ENCODE results near the gene ETV7.
"Not testable (repeated sequence)": the region's sequence is repeated elsewhere in the genome, so short reads cannot be mapped to it uniquely, and the experiment has no call there.

The ETV7 gene

DNA sequence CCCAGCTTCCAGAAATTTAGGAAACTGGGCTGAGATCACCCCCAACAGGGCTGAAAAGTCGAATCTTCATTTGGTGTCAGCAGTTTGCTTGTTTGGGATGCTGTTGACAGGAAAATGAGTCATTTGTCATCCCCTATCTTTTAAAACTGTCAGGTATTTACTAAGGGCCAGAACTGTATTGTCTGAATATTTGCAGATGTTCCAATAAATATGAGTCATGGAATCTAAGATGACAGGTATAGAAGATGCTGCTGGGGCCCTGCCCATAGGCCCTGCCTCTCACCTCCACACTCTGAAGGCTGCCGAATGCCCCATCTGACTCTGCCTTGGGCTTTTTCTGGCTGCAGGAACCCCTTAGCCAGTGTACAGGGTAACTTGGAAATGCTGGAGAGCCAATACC, 3.9 kb downstream of the ETV7 start:
- DNase-seq (ENCODE audit: low read depth) = no peak

DNA sequence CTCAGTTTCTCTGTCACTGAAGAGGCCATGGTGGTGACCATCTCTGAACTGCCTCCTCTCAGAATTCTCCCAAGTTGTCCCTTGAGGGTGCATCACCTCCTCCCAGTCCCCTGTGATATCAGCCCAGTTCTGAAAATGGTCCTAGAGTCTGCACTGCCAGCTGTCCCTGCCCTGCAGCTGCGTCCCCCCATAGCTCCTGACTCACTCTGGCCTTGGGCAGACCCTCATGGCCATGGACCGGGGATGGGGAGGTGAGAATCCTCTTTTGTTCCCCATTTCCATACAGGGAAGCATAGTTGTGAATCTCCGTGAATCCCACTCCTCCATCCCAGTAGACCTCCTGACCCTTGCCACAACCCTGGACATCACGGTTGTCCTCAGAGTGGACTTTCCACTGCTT, 4.5 kb downstream of the ETV7 start:
- DNase-seq (ENCODE audit: low read depth) = no peak

DNA sequence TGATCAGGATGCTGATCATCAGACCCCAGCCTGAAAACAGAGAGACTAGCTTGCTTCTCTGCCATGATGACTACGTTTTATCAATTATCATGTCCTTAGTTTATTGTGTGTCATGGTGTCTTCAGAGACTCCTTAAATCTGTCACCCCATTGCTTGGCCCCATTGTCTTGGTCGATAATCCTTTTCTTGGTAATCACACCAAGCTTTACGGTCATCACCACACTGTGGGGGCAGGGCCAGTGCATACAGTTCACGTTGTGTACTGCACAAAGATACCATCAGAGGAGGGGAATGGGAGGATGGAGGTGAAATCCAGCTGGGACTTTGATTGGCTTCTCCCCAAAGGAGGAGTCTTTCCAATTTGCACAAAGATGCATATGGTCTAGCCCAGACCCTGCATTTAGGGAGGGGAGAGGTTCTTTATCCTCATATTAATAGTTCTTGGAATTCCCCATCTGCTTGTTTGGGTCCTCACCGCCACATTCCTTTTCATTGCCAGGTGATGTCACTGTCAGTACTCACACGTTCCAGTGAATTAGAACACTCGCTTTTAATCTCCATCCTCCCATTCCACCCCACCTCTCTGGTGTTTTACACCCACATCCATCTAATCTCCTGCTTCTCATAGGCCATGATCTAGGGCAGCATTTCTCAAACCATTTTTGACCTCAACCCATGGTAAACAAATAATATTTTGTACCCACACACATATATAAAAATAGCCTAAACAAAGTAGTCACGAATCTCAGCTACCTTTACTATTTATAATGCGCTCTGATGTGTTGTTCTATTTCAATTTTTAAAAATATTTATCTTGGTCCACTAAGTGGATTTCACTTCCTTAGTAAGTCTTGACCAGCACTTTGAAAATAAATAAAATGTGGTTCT, 5.7 kb downstream of the ETV7 start:
- no peak for DNase-seq (ENCODE audit: low read depth)

DNA sequence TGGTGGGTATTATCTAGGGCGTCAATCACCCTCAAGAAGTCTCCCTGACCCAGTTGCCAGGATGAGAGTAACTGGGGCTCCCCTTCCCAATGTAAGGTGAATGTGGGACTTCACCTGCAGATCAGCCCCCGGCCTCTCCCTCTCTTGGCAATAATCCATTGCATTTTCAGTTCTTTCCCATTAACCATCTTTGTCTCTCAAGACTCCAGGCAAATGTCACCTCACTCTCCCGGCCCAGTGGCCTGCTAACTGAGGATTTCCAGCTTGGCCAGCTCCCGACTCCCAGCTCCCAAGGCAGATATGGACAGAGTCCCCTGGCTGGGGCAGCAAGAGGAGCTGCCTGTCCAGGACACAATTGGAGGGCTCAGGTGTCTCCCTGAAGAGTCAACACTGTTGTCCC, 7.3 kb downstream of the ETV7 start:
- DNase-seq (ENCODE audit: low read depth) = no peak

DNA sequence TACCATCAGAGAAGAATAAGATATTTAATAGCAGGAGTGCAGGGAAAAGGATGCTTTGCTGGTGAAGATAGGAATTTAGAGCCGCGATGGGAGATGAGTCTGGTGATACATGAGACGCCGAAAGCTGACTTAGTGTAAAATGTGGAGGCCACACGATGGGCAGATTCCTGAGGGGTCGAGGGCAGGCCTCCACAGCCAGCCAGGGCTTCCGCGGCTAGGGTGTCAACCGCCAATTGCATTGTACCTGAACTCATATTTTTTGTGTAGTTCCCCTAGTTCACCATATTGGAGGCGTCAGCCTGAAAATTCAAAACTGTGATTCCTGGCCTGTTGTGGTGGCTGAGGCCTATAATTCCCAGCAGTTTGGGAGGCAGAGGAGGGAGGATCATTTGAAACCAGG, 8.5 kb downstream of the ETV7 start:
- DNase-seq (ENCODE audit: low read depth) = no peak

DNA sequence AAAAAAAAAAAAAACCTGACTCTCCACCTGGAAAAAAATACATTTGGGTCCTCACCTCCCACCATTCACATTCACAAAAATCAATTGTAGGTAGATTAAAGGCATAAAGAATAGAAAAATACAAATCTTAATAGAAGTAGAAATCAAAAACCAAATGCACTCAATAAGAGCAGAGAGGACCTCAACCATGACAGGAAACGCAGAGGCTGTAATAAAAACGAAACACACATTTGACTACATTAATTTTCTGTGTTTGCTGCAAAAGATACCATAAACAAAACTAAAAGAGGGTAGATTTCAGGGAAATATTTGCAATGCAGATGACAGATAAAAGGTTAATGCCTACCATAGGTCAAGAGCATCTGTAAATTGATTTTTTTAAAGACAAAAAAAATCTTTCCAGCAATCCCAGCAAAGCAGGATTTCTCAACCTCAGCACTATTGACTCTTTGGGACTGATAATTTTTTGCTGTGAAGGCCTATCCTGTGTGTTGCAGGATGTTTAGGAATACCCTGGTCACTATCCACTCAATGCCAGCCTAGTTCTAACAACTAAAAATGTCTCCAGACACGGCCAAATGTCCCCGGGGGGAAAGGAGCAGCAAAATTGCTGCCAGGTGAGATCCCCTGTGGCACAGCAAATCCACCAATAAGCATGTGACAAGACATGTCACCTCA, 9.1 kb downstream of the ETV7 start:
- no peak for DNase-seq (ENCODE audit: low read depth)

DNA sequence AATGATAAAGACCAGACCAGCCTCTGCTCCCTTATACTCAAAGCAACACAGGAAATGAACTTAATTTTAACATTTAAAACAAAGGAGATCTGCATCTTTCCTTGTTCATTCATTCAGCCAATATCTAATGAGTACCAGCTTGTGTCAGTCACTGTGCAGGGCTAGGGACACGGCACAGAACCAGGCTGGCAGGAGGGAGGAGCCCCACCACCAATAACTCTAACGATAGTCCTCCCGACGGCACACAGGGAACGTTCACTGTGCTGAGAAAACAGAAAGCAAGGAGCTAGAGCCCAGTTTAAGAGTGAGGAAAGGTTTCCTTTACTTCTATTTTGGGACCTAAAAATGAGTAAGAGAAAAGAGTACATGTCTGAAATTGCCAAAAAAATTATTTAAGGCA, 9.9 kb downstream of the ETV7 start:
- DNase-seq (ENCODE audit: low read depth) = no peak

DNA sequence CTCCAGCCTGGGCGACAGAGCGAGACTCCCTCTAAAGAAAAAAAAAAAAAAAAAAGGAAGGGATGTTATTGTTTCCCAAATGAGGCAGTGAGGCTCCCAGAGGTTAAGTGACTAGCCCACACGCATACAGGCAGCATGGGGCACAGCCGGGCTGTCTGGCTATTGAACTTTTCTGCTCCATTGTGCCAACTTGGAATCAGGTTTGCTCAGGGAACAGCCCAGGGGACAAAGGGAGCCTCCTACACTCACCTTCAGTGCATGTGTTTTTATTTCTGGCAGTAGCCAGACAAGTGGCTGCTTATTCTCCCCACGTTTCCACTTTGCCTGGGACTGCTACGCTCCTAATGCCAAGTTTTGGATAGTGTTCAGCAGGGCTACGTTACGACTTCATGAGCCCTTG, 10.7 kb downstream of the ETV7 start:
- DNase-seq (ENCODE audit: low read depth) = no peak

DNA sequence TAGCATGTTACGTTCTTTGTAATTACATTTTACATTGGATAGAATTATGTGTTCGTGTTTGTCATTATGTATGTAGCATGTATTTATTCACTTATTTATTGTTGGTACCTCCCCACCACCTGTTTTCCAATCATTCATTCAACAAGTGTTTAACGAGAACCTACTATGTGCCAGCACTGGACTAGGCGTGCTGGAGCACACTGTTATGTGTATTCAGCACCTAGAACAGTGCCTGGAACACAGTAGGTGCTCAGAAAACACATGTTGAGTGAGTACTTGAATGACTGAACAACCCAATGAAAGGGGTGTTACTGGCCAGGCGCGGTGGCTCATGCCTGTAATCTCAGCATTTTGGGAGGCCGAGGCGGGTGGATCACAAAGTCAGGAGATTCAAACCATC, 11.3 kb downstream of the ETV7 start:
- no peak for DNase-seq (ENCODE audit: low read depth)

DNA sequence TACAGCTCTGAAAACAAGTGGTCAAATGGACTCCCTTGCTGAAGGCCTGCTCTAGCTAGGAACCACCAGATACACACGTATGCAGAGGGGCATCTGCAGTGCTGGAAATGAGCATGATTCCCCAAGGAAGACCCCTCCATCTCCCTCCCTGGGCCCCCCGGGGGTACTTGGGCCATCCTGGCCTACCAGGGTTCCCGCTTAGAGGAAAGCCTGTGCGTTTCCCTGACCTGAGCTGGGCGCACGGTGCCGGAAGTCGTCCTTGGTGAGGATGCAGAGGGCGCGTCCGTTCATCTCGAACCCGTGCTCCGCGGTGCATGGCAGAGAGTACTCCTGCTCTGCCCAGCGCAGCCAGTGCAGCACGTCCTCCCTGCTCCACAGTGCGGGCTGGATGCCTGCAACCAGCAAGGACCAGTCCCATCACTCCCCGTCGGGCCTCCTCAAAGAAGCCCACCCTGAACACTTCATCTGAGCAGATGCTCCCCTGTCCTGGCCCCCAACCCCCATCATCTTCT, 11.8 kb downstream of the ETV7 start:
- no peak for DNase-seq (ENCODE audit: low read depth)

DNA sequence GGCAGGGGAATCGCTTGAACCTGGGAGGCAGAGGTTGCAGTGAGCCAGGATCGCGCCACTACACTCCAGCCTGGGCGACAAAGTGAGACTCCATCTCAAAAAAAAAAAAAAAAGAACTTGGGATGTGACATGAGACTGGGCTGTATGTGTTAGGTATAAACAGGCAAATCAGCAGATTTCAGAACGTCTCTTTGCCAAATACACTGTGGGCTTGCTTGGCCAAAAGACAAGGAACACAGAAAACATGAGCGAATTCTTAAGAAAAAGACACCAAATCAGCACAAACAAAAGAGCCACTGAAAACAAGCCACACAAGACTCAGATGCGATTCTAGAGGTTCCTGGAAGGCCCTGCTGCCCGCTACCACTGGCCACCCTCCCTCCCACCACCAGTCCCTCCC, 12.5 kb downstream of the ETV7 start:
- no peak for DNase-seq (ENCODE audit: low read depth)

DNA sequence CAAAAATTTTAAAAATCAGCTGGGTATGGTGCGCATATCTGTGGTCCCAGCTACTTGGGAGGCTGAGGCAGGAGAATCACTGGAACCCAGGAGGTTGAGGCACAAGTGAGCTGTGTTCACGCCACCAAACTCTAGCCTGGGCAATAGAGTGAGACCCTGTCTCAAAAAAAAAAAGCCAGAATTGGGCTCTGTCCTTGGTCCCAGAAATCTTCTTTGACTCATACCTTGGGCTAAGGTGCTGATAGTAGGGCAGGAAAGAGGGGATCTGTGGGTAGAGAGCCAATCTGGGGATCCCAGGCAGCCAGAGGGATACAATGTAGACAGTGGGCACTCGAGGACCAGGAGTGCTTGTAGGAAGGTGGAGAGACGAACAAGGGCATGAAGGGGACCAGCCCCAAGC, 13.3 kb downstream of the ETV7 start:
- no peak for DNase-seq (ENCODE audit: low read depth)

DNA sequence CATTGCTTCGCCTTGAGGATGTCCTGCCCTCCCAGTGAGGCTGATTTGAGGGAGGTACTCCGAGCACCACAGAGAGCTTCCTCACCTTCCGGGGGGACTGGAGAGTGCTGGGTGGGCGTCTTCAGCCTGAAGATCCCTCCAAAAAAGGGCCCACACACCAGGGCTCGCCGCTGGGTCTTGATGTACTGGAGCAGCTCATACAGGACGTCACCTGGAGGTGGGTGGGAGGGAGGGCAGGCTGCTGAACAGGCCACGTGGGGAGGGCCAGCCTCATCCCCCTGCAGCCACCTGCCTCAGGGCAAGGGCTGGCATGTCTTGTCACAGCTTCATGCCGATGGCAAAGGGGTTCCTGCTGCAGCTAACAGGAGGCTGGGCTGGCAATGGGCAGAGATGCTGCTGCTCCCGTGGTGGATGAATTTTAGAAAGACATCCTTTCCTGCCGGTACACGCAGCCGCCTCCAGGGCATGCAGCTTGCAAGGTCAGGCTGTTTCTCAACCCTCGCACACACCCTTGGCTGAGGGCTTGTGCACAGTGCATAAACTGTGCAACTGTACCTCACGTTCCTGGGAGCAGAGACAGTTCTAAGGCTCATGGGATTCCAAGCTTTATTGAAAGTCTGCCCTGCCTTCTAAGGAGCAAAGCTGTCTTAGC, 14.0 kb downstream of the ETV7 start:
- no peak for DNase-seq (ENCODE audit: low read depth)

DNA sequence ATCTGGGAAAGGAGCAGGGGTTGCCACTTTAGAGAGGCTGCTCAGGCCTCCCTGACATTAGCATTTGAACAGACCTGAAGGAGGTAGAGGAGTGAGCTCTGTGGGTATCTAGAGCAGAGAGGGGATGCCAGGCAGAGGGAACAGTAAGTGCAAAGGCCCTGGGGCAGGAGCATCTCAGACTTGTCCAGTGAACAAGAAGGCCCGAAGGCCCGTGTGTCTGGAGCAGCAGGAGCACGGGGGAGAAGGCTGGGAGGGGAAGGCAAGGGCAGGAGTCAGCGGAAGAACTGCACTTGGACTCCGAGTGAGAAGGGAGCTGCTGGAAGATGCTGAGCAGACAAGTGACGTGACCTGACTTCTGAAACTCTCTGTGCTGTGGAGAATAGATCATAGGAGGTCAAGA, 15.4 kb downstream of the ETV7 start:
- no peak for DNase-seq (ENCODE audit: low read depth)

DNA sequence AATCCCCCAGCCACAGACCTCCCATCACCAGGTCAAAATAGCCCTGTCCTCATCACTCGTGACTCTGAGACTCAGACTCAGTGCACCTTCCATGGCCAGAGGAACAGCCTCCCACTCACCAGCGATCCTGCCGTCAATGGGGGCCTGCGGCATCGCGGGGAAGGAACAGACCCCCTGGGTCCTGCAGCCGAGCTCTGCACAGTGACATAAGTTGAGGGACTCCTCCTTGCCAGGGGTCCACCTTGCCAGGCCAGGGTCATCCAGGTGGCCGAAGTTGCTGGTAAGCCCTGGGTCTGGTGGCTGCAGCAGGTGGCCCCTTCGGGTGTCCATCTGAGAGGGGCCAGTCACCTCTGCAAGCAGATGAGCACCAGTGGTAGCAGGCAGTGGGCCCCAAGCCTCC, 16.3 kb downstream of the ETV7 start:
- DNase-seq (ENCODE audit: low read depth) = no peak

DNA sequence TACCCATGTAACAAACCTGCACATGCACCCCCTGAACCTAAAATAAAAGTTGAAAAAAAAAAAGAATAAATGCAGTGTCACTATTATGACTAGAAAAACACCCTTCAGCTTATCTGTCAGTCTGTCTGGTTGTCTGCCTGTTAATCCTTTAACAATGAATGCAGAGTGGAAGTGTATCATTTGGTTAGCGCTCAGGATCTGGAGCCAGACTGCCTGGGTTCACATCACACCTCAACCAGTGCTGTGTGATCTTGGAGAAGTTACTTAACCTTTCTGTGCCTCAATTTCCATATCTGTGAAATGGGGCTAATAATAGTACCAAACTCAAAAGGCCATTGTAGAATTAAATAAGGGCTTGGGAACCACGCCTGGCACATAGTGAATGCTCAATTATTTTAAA, 16.8 kb downstream of the ETV7 start:
- no peak for DNase-seq (ENCODE audit: low read depth)

DNA sequence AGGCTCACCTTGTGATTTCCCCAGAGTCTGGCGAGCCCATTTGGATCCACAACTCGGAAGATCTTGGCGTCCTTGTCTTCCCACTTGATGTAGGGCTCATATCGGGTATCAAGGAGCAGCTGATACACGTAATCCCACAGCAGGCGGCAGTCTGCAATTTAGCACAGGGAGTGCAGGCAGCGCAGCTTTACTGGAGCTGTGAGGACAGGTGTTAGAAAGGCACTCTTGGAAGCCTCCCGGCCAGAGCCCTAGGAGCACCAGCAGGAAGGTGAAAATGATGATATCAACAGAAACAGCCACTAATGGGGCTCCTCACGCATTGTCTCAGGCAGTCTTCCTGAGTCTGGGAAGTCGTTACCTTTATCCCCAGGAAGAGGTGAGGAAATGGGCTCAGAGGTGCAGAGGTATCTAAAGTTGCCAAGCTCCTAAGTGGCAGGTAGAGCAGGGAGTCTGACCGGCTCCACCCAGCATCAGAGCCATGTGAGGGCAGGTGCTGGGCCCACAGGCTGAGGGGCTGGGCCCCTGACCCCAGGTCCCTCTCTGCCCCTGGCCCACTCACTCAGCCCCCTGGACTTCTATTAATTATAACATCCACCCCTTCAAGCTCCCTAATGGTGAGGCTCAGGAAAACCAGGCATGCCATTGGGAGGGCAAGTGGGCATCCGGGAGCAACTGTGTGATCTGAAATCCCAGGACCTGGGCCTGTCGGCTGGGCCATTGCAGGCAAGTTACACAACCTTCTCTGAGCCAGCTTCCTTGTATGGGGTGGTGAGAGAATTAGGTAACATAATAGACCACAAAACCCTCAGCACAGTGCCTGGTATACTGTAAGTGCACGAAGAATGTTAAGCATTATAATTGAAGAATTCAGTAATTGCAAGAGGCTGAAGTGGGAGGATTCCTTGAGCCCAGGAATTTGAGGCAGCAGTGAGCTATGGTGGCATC, 18.3 kb downstream of the ETV7 start:
- no peak for DNase-seq (ENCODE audit: low read depth)

DNA sequence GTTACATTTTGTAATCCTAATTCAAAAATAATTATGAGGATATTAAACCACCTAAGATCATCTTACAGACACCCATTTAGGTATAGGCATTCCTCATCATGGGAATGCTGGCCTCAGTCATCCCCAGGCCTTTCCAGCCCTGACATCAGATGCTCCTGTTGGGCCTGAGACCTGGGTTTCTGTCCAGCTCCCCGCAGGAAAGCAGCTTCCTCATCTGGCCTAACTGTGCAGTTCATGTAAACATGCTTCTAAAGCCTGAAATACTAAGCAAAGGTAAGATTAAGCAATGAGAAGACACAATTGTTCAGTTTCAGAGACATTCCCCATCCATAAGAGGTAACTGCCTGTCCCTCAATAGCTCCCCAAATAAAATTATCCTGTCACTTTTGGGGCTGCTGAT, 19.0 kb downstream of the ETV7 start:
- no peak for DNase-seq (ENCODE audit: low read depth)

DNA sequence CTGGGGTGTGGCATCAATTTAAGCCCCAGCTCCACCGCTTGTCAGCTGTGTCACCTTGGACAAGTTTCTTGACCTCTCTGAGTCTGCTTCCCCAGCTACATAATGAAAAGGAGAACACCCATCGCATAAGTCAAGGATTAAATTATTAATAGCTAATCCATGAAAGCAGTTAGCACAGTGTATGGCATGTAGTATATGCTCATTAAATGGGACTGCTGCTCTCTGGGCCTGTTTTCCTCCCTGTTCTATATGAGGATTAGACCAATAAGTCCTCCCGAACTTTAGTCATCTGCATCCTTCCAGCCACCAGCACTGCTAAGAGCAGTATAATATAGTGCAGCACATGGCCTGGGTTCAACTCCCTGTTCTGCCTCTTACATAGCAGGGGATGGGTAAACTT, 19.7 kb downstream of the ETV7 start:
- no peak for DNase-seq (ENCODE audit: low read depth)

DNA sequence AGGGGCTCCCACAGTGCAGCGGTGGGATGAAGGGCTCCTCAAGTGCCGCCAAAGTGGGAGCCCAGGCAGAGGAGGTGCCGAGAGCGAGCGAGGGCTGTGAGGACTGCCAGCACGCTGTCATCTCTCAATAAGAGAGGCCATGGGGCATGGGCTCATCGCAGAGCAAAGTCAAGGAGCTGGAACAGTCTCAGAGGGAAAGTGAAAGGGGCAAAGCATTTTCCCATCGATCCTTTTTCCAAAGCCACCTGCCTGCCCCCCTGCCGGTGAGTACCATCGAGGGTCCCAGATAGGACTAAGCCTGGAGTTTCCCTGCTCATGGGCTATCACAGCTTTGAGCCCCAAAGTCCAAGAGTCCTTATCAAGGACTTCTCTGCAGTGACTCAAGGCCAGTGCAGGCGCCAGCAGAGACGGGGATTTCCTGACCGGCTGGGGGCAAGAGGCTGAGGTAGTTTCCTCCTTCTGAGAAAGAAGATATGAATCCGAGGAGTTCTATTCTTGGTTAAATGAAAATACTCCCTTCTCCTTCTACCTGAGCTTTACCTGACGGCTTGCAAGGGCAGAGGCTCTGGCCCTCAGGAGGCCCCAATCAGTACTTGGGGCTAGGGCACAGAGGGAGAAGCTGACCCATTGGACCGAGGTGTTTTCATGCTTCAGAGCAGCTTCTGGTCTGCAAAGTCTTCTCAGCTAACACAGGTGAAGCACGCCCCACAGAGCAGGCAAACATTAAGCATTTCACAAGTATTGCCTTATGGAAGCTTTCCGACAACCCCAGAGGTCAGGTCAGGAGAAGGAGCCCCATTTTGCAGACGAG, 22.6 kb downstream of the ETV7 start:
- DNase-seq (ENCODE audit: low read depth) = no peak

DNA sequence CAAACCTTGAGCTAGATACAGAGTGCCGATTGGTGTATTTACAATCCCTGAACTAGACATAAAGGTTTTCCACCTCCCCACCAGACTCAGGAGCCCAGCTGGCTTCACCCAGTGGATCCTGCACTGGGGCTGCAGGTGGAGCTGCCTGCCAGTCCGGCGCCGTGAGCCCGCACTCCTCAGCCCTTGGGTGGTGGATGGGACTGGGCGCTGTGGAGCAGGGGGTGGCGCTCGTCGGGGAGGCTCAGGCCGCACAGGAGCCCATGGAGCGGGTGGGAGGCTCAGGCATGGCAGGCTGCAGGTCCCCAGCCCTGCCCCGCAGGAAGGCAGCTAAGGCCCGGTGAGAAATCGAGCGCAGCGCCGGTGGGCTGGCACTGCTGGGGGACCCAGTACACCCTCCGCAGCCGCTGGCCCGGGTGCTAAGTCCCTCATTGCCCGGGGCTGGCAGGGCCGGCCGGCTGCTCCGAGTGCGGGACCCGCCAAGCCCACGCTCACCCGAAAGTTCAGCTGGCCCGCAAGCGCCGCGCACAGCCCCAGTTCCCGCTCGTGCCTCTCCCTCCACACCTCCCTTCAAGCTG, 23.3 kb downstream of the ETV7 start:
- not testable (repeated sequence) for DNase-seq (ENCODE audit: low read depth)
